ENCODE data around the gene DLL4.
"Not testable (repeated sequence)": the region's sequence is repeated elsewhere in the genome, so short reads cannot be mapped to it uniquely, and the experiment has no call there.

Gene DLL4

GRCh38 chr15:40941528-40942336, 12.6 kb downstream of the DLL4 start:
- peak; percentile 87 for DNase-seq (ENCODE audit: low spot score)

- no peak for DNase-seq (ENCODE audit: low spot score)
Observed at GRCh38 chr15:40942337-40942854, 13.3 kb downstream of the DLL4 start.

GRCh38 chr15:40942878-40943277, 13.7 kb downstream of the DLL4 start:
- no peak for DNase-seq (ENCODE audit: low spot score)

GRCh38 chr15:40943764-40944365, 14.7 kb downstream of the DLL4 start:
- DNase-seq (ENCODE audit: low spot score): no peak

GRCh38 chr15:40944510-40945296, 15.6 kb downstream of the DLL4 start:
- DNase-seq (ENCODE audit: low spot score): no peak

GRCh38 chr15:40948706-40949473, 19.8 kb downstream of the DLL4 start:
- DNase-seq (ENCODE audit: low spot score): no peak

- DNase-seq (ENCODE audit: low spot score): no peak
Observed at GRCh38 chr15:40949756-40950207, 20.6 kb downstream of the DLL4 start.

GRCh38 chr15:40951764-40952163, 22.6 kb downstream of the DLL4 start:
- no peak for DNase-seq (ENCODE audit: low spot score)

GRCh38 chr15:40952301-40952900, 23.3 kb downstream of the DLL4 start:
- no peak for DNase-seq (ENCODE audit: low spot score)

GRCh38 chr15:40952901-40953712, 24.0 kb downstream of the DLL4 start, which contains the start of gene CHAC1:
CHAC1 (plus strand) TSS chr15:40953471; CDS start chr15:40953584, 113 bp downstream.
- peak; percentile 96 for DNase-seq (ENCODE audit: low spot score)

- no peak for DNase-seq (ENCODE audit: low spot score)
Observed at GRCh38 chr15:40953713-40954074, 24.6 kb downstream of the DLL4 start.

GRCh38 chr15:40954158-40954848, 25.2 kb downstream of the DLL4 start:
- not testable (repeated sequence) for DNase-seq (ENCODE audit: low spot score)

GRCh38 chr15:40955141-40955903, 26.2 kb downstream of the DLL4 start:
- no peak for DNase-seq (ENCODE audit: low spot score)

- no peak for DNase-seq (ENCODE audit: low spot score)
Observed at GRCh38 chr15:40955930-40956540, 26.9 kb downstream of the DLL4 start.

GRCh38 chr15:40956541-40956982, 27.4 kb downstream of the DLL4 start:
- DNase-seq (ENCODE audit: low spot score): no peak

- no peak for DNase-seq (ENCODE audit: low spot score)
Observed at GRCh38 chr15:40957041-40957555, 28.0 kb downstream of the DLL4 start.

GRCh38 chr15:40957581-40958051, 28.5 kb downstream of the DLL4 start:
- no peak for DNase-seq (ENCODE audit: low spot score)

- DNase-seq (ENCODE audit: low spot score): no peak
Observed at GRCh38 chr15:40958146-40958545, 29.0 kb downstream of the DLL4 start.
